ENCODE results near the gene AGBL4.

Gene AGBL4

DNA sequence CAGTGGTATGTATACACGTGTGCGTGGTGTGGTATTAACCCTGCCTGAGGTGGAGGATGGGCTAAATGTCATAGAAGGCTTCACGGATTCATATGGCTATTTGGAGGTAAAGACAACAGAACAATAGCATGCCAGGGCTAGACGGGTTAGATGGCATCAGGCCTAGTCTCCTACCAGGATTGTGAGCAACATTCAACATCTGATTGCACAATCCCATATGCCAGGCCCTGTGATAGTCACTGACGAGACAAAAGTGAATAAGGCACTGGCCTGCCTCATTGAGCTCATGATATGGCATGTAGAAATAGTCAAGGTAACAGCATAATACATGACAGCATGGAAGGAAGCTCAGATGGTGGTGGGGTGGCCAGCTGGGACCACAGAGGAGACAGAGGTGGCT is 1079.9 kb downstream of the AGBL4 start:
- DNase-seq (ENCODE audit: low read depth in 3 of 3) = no peak

DNA sequence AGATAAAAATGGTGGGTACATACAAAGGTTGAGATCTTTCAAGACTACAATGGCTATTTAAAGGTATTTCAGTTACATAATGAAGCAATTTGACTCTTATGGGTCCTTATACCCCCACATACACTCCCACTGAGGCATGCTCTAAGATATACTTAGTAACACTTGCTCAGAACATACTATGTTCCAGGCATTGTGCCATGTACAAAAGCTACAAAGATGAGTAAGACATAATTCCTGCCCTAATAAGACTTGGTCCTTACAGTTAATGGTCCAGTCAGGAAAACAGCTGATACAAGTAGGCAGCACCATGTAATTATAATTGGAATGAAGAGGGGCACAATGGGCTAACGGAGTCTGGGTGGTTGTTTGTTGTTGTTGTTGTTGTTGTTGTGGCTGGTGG is 1080.4 kb downstream of the AGBL4 start:
- no peak for DNase-seq (ENCODE audit: low read depth in 3 of 3)

DNA sequence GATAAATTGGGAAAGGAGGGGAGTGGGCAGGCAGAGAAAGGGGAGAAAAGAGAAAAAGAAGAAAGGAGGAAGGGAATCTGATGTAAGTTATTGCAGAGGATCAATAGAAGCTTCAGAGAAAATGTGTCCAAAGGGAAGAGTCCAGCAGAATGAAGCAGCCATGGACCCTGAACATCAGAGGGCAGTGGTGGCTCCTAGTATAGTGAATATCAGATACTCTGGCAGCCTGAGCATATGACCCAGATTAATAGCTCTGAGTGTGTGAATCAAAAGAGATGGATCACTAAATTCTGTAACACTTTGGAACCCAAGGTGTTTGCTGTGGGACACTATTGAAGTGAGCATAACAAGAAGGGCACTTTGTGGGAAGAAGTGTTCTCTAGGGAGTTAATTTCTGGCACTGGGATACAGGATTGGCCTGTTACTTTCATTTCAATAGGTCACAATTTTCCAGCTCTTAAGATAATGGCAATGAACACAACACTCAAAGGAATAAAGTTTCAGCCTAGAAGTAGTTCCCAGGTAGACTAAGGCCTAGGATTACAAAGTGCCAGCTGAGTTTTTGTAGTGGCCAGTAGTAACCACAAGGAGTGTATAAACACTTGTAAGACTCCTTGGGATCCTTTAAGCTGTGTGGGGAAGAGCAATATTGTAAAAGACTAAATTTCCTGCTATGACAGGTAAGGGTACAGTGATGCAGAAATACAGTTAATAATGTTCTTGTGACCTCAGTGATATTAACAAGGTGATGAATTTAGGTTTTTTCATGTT is 1082.6 kb downstream of the AGBL4 start:
- no peak for DNase-seq (ENCODE audit: low read depth in 3 of 3)

- no peak for DNase-seq (ENCODE audit: low read depth in 3 of 3)
Observed at GRCh38 chr1:48940354-48940753, 1083.4 kb downstream of the AGBL4 start.

DNA sequence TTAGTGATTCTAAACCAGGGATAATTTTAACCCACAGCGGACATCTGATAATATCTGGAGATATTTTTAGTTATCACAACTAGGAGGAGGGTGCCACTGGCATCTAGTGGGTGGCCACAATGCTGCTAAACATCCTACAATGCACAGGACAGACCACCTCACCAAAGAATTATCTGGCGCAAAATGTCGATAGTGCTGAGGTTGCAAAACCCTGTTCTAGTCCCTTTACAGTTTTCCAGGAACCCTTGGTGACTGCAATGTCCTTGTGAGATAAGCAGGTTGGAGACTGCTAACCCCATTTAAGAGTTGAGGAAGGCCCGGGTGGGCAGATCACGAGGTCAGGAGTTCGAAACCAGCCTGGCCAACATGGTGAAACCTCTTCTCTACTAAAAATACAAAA is 1083.9 kb downstream of the AGBL4 start:
- no peak for DNase-seq (ENCODE audit: low read depth in 3 of 3)

GRCh38 chr1:48939042-48939441 is 1084.7 kb downstream of the AGBL4 start:
- no peak for DNase-seq (ENCODE audit: low read depth in 3 of 3)

- DNase-seq (ENCODE audit: low read depth in 3 of 3) = no peak
Observed at GRCh38 chr1:48937732-48938131, 1086.0 kb downstream of the AGBL4 start.

DNA sequence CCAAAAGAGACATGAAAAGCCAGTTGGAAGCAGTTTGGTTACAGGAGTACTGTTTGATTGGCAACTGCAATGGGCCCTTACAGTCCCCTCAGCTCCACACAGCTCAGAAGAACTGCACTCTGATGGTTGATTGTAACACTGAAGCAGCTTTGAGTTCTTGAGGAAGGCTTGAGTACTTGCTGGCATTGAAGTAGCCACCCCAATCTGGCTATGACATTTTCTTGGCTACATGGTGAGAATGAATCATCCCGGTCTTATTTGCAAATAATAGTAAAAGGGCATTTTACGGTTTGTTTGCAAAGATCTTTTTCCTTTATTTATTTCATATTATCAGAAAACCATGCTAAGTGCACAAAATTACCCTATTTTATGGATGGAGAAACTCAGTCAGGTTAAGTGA is 1087.3 kb downstream of the AGBL4 start:
- no peak for DNase-seq (ENCODE audit: low read depth in 3 of 3)

DNA sequence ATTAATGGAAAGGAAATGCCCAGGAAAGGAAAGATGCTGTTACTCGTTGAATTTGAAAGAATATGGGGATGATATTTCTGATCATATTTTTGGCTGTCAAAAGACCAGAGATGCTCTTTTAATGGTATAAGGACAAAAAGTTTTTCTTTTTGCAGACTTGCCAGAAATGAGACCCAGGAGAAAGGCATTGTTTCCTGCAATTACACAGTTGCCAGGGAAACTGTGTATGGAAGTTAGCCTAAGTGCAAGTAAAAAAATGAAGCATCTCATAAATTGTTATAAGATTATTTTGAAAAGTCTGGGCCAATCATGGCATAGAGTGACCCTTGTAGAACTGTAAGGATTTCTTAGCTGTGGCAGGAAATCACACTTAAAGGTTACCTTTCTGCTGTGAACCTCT is 1091.4 kb downstream of the AGBL4 start:
- no peak for DNase-seq (ENCODE audit: low read depth in 3 of 3)

DNA sequence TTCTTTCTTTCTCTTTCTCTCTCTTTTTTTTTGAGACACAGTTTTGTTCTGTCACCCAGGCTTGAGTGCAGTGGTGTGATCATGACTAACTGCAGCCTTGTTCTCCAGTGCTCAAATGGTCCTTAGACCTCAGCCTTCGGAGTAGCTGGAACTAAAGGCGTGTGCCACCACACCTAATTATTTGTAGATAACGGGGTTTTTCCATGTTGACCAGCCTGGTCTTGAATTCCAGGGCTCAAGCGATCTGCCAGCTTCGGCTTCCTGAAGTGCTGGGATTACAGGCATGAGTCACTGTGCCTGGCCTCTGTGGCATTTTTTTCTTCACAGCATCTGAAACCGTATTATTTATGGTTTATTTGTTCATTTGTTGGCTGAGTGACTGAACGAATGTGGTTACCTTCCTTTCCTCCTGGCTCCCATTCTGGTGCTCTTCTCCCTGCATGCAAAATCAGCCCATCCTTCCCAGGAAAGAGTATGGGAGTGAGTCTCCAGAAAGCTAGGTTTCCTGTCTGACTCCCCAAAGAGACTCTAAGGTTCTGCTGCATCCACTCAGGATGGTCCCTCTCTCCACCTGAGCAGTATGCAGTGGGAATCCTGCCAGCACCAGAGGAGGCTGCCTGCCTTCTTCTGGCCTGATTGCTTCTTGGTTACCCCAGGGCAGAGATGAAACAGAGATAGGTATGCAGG is 1092.1 kb downstream of the AGBL4 start:
- DNase-seq (ENCODE audit: low read depth in 3 of 3) = no peak

DNA sequence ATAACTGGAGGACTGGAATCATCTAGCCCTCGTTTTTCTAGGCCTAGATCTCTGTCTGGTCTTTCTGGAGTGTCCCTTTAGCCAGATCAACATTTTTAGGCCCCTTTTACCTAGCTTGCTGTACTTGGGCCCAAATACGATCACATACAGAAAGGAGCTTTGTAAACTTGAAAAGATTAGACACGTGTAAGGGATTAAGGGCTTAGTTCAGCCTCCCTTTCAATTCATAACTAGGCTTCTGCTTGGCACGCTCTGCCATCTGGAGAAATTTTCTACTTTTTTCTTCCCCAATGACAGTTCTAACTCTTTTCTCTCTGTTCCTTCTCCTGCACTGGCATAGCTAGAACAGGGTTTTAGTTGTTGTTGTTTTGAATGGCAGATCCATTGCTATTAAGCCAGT is 1093.7 kb downstream of the AGBL4 start:
- DNase-seq (ENCODE audit: low read depth in 3 of 3) = no peak

- DNase-seq (ENCODE audit: low read depth in 3 of 3) = no peak
Observed at GRCh38 chr1:48924099-48924498, 1099.7 kb downstream of the AGBL4 start.

DNA sequence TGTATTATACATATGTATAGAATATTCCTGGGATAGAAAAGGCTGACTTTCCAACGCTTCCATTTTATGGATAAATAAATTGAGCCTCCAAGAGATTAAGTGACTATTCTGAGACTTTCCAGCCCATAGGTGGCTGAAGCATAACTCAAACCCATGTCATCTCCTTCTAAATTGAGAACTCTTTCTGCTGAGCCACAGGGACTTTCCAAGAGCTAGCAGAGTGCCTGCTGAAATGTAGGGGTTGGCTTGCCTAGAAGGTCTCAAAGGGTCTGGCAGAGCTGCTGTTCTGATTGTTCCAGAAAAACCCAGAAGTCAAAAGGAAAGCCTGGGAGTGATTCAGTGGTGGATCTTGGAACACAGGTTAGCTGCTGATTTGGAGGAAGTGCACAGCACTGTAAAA is 1100.6 kb downstream of the AGBL4 start:
- DNase-seq (ENCODE audit: low read depth in 3 of 3) = no peak

DNA sequence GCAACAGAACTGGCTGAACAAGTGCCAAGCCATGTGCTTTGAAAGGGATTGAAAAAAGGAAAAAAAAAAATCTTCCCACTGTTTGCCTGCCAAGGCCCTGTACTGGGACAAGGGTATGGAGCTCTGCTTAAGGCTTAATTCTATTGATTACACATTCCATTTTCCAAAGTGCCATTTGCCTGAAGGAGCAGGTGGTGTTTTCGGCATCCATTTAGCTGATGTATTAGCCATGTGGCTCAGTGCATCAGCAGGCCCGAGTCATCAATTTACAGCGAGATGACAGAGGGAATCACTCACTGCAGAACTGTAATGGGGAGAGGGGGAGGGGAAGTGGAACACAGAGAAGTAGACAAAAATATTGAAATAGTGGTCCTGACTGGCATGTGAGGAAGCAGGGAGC is 1102.9 kb downstream of the AGBL4 start:
- no peak for DNase-seq (ENCODE audit: low read depth in 3 of 3)

DNA sequence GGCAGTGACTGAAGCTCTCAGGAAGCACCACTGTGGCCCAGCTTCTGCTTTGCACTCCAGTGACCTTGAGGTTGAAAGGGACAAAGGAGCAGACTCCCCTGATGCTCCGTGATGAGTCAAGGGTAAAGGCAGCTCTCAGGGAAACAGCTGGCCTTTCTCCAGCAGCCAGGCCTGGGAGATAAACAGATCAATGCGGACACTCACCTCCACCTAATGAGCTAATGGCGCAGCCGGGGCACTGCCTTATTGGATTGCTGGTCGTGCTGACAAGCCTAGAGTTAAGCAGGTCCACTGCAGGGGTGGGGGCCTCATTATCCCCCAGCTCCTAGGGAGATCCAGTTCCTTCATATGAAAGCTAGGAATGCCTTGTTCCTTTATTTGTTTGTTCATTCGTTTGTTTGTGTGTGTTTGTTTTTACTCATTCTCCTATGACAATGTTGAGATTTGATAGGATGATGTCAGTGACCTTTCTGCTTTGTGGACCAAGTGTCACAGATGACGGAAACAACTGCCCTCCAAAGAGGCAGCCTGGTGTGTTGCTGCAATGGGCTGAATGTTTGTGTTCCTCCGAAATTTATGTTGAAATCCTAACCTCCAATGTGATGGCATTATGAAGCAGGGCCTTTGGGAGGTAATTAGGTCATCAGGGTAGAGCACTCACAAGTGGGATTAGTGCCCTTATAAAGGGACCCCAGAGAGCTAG is 1105.7 kb downstream of the AGBL4 start:
- DNase-seq (ENCODE audit: low read depth in 3 of 3) = no peak

- no peak for DNase-seq (ENCODE audit: low read depth in 3 of 3)
Observed at GRCh38 chr1:48917070-48917454, 1106.7 kb downstream of the AGBL4 start.

DNA sequence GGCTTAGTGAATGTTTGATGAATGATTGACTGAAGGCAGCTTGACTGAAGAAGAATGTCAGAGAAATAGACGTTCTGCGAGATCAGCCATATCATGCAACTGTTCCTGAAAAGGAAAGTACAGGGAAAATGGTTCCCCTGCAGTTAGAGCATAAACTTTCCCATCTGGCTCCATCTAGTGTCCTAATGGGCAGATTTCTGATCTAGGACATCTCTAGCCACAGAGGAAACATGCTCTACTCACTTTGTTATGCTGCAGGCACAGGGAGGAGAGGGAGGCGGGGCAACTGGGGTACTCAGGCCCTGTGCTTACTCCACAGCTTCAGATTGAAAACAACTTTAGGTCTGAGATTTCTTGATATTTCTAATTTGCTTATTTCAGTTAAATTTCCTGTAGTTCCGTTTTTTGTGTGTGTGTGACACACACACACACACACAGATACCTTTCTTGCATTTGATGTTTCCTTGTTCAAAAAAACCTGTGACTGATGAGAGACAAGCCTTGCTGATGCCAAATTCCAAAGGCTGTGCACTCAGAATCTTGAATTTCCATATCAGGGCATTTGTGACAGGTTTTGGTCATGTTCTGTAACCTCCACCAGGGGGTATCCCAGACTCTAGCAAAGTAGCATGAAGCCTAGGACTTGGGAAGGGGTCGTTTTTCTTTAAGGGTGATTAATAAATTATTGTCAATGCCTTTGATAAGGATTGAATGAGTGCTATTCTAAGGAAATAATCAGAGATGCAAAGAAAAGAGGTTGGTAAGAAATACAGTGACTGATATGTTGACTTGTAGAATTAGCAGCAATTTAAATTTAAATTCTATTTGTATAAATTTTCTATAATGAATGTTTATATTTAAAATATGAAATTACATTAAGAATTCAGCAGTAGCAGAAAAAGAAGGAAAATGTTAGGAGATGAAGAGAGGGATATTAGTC is 1107.4 kb downstream of the AGBL4 start:
- no peak for DNase-seq (ENCODE audit: low read depth in 3 of 3)

GRCh38 chr1:48908606-48909005 is 1115.1 kb downstream of the AGBL4 start:
- no peak for DNase-seq (ENCODE audit: low read depth in 3 of 3)

- no peak for DNase-seq (ENCODE audit: low read depth in 3 of 3)
Observed at GRCh38 chr1:48906729-48907128, 1117.0 kb downstream of the AGBL4 start.

GRCh38 chr1:48906164-48906563 is 1117.6 kb downstream of the AGBL4 start:
- no peak for DNase-seq (ENCODE audit: low read depth in 3 of 3)

GRCh38 chr1:48903291-48903690 is 1120.5 kb downstream of the AGBL4 start:
- no peak for DNase-seq (ENCODE audit: low read depth in 3 of 3)

- no peak for DNase-seq (ENCODE audit: low read depth in 3 of 3)
Observed at GRCh38 chr1:48898894-48899293, 1124.9 kb downstream of the AGBL4 start.

All from stimulated activated CD4-positive, alpha-beta T cell treated with anti-CD3 and anti-CD28 coated beads, TNF-alpha, amount 100 ng/mL, for 24 hours (primary cell).